HL-60 (cell line): ENCODE results near the gene PRR20C.

Source experiments
- GABPA ChIP-seq: IDR thresholded peaks from 2 replicates; pipeline ENCODE4 v1.6.1; 2012; ENCODE audit warnings: low read depth
- POLR2AphosphoS5 ChIP-seq: IDR thresholded peaks from 2 replicates; pipeline ENCODE4 v1.6.1; 2012; ENCODE audit warnings: low read depth
- SPI1 ChIP-seq: IDR thresholded peaks from 2 replicates; pipeline ENCODE4 v1.6.1; 2012; ENCODE audit warnings: low read depth, mild to moderate bottlenecking, borderline replicate concordance
- TF ChIP-seq, protein P1 (sequence below): IDR thresholded peaks from one replicate; pipeline ENCODE4 v1.5.1; 2011; ENCODE audit warnings: low read length, control low read depth, inconsistent platforms; ENCODE audit not compliant: insufficient read depth
- TF ChIP-seq, protein P2 (sequence below): IDR thresholded peaks from 2 replicates; pipeline ENCODE4 v1.6.1; 2012; ENCODE audit warnings: low read depth; ENCODE audit not compliant: insufficient replicate concordance

DNA sequence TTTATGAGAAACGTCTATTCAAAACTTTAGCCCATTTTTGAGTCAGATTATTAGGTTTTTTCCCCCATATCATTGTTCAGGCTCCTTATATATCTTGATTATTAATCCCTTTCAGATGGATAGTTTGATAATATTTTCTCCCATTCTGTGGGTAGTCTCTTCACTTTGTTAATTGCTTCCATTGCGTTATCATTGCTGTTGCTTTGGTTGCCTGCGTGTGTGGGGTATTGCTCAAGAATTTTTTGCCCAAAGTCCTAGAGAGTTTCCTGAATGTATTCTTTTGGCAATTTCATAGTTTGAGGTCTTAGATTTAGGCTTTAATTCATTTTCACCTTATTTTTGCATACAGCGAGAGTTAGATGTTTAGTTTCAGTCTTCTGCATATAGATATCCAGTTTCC is 38.9 kb upstream of the PRR20C start:
- TF ChIP-seq, protein P1, sequence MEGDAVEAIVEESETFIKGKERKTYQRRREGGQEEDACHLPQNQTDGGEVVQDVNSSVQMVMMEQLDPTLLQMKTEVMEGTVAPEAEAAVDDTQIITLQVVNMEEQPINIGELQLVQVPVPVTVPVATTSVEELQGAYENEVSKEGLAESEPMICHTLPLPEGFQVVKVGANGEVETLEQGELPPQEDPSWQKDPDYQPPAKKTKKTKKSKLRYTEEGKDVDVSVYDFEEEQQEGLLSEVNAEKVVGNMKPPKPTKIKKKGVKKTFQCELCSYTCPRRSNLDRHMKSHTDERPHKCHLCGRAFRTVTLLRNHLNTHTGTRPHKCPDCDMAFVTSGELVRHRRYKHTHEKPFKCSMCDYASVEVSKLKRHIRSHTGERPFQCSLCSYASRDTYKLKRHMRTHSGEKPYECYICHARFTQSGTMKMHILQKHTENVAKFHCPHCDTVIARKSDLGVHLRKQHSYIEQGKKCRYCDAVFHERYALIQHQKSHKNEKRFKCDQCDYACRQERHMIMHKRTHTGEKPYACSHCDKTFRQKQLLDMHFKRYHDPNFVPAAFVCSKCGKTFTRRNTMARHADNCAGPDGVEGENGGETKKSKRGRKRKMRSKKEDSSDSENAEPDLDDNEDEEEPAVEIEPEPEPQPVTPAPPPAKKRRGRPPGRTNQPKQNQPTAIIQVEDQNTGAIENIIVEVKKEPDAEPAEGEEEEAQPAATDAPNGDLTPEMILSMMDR: no peak
- no peak for TF ChIP-seq POLR2AphosphoS5
- no peak for TF ChIP-seq GABPA
- TF ChIP-seq, protein P2, sequence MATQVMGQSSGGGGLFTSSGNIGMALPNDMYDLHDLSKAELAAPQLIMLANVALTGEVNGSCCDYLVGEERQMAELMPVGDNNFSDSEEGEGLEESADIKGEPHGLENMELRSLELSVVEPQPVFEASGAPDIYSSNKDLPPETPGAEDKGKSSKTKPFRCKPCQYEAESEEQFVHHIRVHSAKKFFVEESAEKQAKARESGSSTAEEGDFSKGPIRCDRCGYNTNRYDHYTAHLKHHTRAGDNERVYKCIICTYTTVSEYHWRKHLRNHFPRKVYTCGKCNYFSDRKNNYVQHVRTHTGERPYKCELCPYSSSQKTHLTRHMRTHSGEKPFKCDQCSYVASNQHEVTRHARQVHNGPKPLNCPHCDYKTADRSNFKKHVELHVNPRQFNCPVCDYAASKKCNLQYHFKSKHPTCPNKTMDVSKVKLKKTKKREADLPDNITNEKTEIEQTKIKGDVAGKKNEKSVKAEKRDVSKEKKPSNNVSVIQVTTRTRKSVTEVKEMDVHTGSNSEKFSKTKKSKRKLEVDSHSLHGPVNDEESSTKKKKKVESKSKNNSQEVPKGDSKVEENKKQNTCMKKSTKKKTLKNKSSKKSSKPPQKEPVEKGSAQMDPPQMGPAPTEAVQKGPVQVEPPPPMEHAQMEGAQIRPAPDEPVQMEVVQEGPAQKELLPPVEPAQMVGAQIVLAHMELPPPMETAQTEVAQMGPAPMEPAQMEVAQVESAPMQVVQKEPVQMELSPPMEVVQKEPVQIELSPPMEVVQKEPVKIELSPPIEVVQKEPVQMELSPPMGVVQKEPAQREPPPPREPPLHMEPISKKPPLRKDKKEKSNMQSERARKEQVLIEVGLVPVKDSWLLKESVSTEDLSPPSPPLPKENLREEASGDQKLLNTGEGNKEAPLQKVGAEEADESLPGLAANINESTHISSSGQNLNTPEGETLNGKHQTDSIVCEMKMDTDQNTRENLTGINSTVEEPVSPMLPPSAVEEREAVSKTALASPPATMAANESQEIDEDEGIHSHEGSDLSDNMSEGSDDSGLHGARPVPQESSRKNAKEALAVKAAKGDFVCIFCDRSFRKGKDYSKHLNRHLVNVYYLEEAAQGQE: no peak
- no peak for TF ChIP-seq SPI1
